NT2/D1 (cell line): Measurements from ENCODE around the gene MLLT3.

ENCODE experiments used
- DNase-seq: peaks from one replicate; pipeline ENCODE4 v3.0.0-alpha.2; 2011; ENCODE audit warnings: low read depth, low spot score
- H3K27me3 ChIP-seq: 2 replicates; pipeline ENCODE4 v1.6.0; 2011; ENCODE audit warnings: mild to moderate bottlenecking; ENCODE audit not compliant: insufficient read length, insufficient read depth
- H3K36me3 ChIP-seq: 2 replicates; pipeline ENCODE4 v1.6.1; 2011; ENCODE audit warnings: mild to moderate bottlenecking, low read length, mixed read lengths; ENCODE audit not compliant: insufficient read depth, insufficient read length
- H3K4me1 ChIP-seq: 2 replicates; pipeline ENCODE4 v1.5.1; 2011; ENCODE audit not compliant: insufficient read depth, insufficient read length
- H3K4me3 ChIP-seq: 2 replicates; pipeline ENCODE4 v1.5.1; 2011; ENCODE audit warnings: low read depth; ENCODE audit not compliant: insufficient read length
- H3K9ac ChIP-seq: 2 replicates; pipeline ENCODE4 v1.6.0; 2011; ENCODE audit warnings: low read depth; ENCODE audit not compliant: insufficient read length
- H3K9me3 ChIP-seq: 2 replicates; pipeline ENCODE4 v1.5.1; 2011; ENCODE audit warnings: mild to moderate bottlenecking, low read length; ENCODE audit not compliant: insufficient read depth
- SUZ12 ChIP-seq: IDR thresholded peaks from 2 replicates; pipeline ENCODE4 v1.6.1; 2011; ENCODE audit not compliant: insufficient read length, insufficient read depth; ENCODE audit errors: extremely low read depth
- YY1 ChIP-seq: IDR thresholded peaks from 2 replicates; pipeline ENCODE4 v1.6.1; 2011; ENCODE audit not compliant: insufficient read length, insufficient read depth
- ZNF274 ChIP-seq: IDR thresholded peaks from 2 replicates; pipeline ENCODE4 v1.6.1; 2011; ENCODE audit warnings: mild to moderate bottlenecking, low read depth, low read length

Gene MLLT3

GRCh38 chr9:20529837-20530236, 92.5 kb downstream of the MLLT3 start:
- no peaks in the 10 kb centered on the region for H3K36me3 ChIP-seq
- H3K4me1 ChIP-seq, result no peaks in the 10 kb centered on the region
- H3K9ac ChIP-seq, result no peak overlapping the region
- DNase-seq, result no peak
- no peaks in the 10 kb centered on the region for H3K27me3 ChIP-seq
- H3K4me3 ChIP-seq, result no peak overlapping the region
- no peaks in the 10 kb centered on the region for H3K9me3 ChIP-seq
- TF ChIP-seq ZNF274 (no peak), SUZ12 (no peak), YY1 (no peak)

- H3K9me3 ChIP-seq, result no peaks in the 10 kb centered on the region
- H3K36me3 ChIP-seq, result no peaks in the 10 kb centered on the region
- no peaks in the 10 kb centered on the region for H3K4me1 ChIP-seq
- no peaks in the 10 kb centered on the region for H3K27me3 ChIP-seq
- H3K4me3 ChIP-seq, result no peak overlapping the region
- H3K9ac ChIP-seq, result no peak overlapping the region
- TF ChIP-seq ZNF274, result no peak
- no peak for TF ChIP-seq SUZ12
- TF ChIP-seq YY1, result no peak
- no peak for DNase-seq
Observed at GRCh38 chr9:20528253-20528652, 94.0 kb downstream of the MLLT3 start.

- peak; percentile 28 for DNase-seq
- Histone ChIP-seq H3K27me3 (no peaks in the 10 kb centered on the region), H3K9ac (no peak overlapping the region), H3K9me3 (no peaks in the 10 kb centered on the region), H3K36me3 (no peaks in the 10 kb centered on the region), H3K4me3 (no peak overlapping the region), H3K4me1 (no peaks in the 10 kb centered on the region)
- TF ChIP-seq YY1, result no peak
- no peak for TF ChIP-seq ZNF274
- no peak for TF ChIP-seq SUZ12
Observed at GRCh38 chr9:20526500-20527319, 95.6 kb downstream of the MLLT3 start.

DNA sequence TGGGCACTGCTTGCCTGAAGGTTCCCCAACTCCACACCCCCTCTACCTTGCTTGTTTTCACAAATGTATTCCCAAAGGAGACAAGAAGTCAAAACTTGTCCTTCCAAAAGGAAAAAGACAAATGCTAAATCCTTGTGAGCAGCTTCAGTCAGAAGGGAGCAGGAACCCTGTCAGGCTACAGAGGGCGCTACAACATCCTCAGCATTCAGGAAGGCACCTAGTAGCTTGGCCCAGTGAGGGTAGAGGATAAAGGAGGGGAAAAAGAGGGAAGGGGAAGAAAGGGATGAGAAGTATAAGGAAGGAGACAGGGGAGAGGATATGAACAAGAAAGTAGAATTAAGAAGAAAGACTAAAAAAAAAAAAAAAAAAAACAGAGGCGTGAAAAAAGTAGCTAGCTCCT, 97.5 kb downstream of the MLLT3 start:
- H3K9ac ChIP-seq, result no peak overlapping the region
- H3K9me3 ChIP-seq, result no peaks in the 10 kb centered on the region
- DNase-seq, result peak; percentile 44
- H3K4me3 ChIP-seq, result no peak overlapping the region
- H3K27me3 ChIP-seq, result no peaks in the 10 kb centered on the region
- H3K4me1 ChIP-seq, result no peaks in the 10 kb centered on the region
- H3K36me3 ChIP-seq, result no peaks in the 10 kb centered on the region
- no peak for TF ChIP-seq YY1
- no peak for TF ChIP-seq SUZ12
- TF ChIP-seq ZNF274, result no peak

- no peaks in the 10 kb centered on the region for H3K36me3 ChIP-seq
- H3K4me1 ChIP-seq, result no peaks in the 10 kb centered on the region
- H3K4me3 ChIP-seq, result no peak overlapping the region
- no peaks in the 10 kb centered on the region for H3K9me3 ChIP-seq
- H3K27me3 ChIP-seq, result no peaks in the 10 kb centered on the region
- no peak for DNase-seq
- TF ChIP-seq ZNF274 (no peak), YY1 (no peak), SUZ12 (no peak)
- no peak overlapping the region for H3K9ac ChIP-seq
Observed at GRCh38 chr9:20518737-20519136, 103.6 kb downstream of the MLLT3 start.

DNA sequence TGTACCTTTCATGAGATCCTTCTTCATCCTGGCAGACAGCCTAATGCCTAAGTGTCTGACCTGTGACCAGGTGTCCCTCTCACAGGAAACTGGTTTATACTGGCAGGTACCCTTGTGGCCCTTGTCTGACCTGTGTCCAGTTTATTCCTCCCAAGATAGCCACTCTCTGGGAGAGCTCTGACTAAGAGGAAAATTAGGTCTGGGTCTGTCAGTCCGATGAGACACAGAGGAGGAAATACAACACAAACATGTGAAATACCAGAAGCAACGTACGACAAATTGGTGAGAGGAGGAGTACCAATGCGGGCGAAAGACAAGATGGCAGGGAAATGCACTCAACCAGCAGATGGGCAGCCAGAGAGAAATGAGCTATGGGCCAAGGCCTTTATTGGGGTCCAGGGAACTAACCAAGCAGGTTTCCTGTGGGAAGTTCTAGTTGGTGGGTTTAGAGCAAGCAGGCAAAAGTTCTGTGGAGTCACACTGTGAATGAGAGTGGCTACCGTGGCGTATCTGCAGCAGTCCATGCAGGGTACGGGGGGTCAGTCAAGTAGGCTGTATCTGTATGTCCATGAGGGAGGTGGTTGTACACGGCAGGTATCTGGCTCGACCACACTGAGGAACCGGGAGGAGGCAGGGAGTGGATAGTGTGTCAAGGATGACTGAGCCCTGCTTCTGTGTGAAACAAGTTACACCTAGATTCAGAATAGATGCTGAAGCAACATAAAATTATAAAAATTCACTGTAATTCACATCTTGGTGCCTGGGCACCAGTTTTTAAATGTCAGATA, 109.0 kb downstream of the MLLT3 start:
- no peaks in the 10 kb centered on the region for H3K4me1 ChIP-seq
- H3K27me3 ChIP-seq, result no peaks in the 10 kb centered on the region
- no peaks in the 10 kb centered on the region; the same call in 1 of the 2 replicates for H3K9me3 ChIP-seq
- DNase-seq, result no peak
- H3K9ac ChIP-seq, result no peak overlapping the region
- no peaks in the 10 kb centered on the region for H3K36me3 ChIP-seq
- TF ChIP-seq ZNF274 (no peak), YY1 (no peak), SUZ12 (no peak)
- no peak overlapping the region for H3K4me3 ChIP-seq

GRCh38 chr9:20512636-20513035, 109.7 kb downstream of the MLLT3 start:
- no peak for DNase-seq
- Histone ChIP-seq H3K27me3 (no peaks in the 10 kb centered on the region), H3K36me3 (no peaks in the 10 kb centered on the region), H3K9ac (no peak overlapping the region), H3K4me1 (no peaks in the 10 kb centered on the region), H3K9me3 (no peaks in the 10 kb centered on the region; the same call in 1 of the 2 replicates), H3K4me3 (no peak overlapping the region)
- TF ChIP-seq ZNF274 (no peak), SUZ12 (no peak)
